H9 (cell line): ENCODE measurements around the gene MTHFD1. TPM values are rescaled to one million over a fixed set of nuclear protein-coding genes. Genes with fewer than 3 reads are reported as not detected.

Experiments
- DNase-seq: peaks from one replicate; pipeline ENCODE4 v3.0.0-alpha.2; 2017
- H2AFZ ChIP-seq: one replicate; pipeline ENCODE4 v1.6.1; 2013; ENCODE audit warnings: mild to moderate bottlenecking, low read length, control low read depth, moderate library complexity
- H2AK5ac ChIP-seq: 2 replicates; pipeline ENCODE4 v1.6.1; 2013; ENCODE audit warnings: low read length, control low read depth, mixed read lengths; ENCODE audit not compliant: insufficient read length
- H2BK120ac ChIP-seq: one replicate; pipeline ENCODE4 v1.6.1; 2013; ENCODE audit warnings: low read depth, mild to moderate bottlenecking, low read length, control low read depth, inconsistent platforms; ENCODE audit not compliant: poor library complexity, severe bottlenecking
- H2BK12ac ChIP-seq: 2 replicates; pipeline ENCODE4 v1.6.1; 2013; ENCODE audit warnings: low read length, control low read depth, mixed read lengths, low read depth; ENCODE audit not compliant: insufficient read length
- H2BK15ac ChIP-seq: 2 replicates; pipeline ENCODE4 v1.6.1; 2013; ENCODE audit warnings: low read depth, low read length, control low read depth
- H2BK20ac ChIP-seq: one replicate; pipeline ENCODE4 v1.6.1; 2013; ENCODE audit warnings: low read depth, mild to moderate bottlenecking, low read length, control low read depth, inconsistent platforms; ENCODE audit not compliant: poor library complexity, severe bottlenecking
- H2BK5ac ChIP-seq: 2 replicates; pipeline ENCODE4 v1.6.1; 2013; ENCODE audit warnings: low read length, control low read depth, mixed read lengths; ENCODE audit not compliant: insufficient read length
- H3K14ac ChIP-seq: 2 replicates; pipeline ENCODE4 v1.6.1; 2013; ENCODE audit warnings: low read length, control low read depth; ENCODE audit not compliant: insufficient read depth
- H3K18ac ChIP-seq: 2 replicates; pipeline ENCODE4 v1.6.1; 2013; ENCODE audit warnings: low read depth, mild to moderate bottlenecking, mixed read lengths, low read length, control low read depth; ENCODE audit not compliant: insufficient read length
- H3K23ac ChIP-seq: 2 replicates; pipeline ENCODE4 v1.6.1; 2013; ENCODE audit warnings: low read length, control low read depth, mixed read lengths, low read depth; ENCODE audit not compliant: insufficient read length
- H3K23me2 ChIP-seq: 2 replicates; pipeline ENCODE4 v1.6.1; 2013; ENCODE audit warnings: low read depth, mild to moderate bottlenecking, mixed read lengths, low read length, control low read depth; ENCODE audit not compliant: insufficient read length, poor library complexity, severe bottlenecking
- H3K27ac ChIP-seq: 2 replicates; pipeline ENCODE4 v1.5.1; 2013; ENCODE audit warnings: low read length, control low read depth, mixed read lengths, low read depth; ENCODE audit not compliant: insufficient read length
- H3K27me3 ChIP-seq: 2 replicates; pipeline ENCODE4 v1.6.1; 2013; ENCODE audit warnings: low read length, control low read depth, inconsistent platforms; ENCODE audit not compliant: insufficient read depth
- H3K4ac ChIP-seq: 2 replicates; pipeline ENCODE4 v1.6.1; 2013; ENCODE audit warnings: low read depth, mild to moderate bottlenecking, control low read depth, inconsistent platforms, low read length, moderate library complexity
- H3K4me1 ChIP-seq: 2 replicates; pipeline ENCODE4 v1.6.1; 2013; ENCODE audit warnings: low read length, control low read depth, inconsistent platforms; ENCODE audit not compliant: insufficient read depth
- H3K4me2 ChIP-seq: 2 replicates; pipeline ENCODE4 v1.6.1; 2013; ENCODE audit warnings: low read length, control low read depth, mixed read lengths; ENCODE audit not compliant: insufficient read length, insufficient read depth
- H3K56ac ChIP-seq: 2 replicates; pipeline ENCODE4 v1.6.1; 2013; ENCODE audit warnings: low read depth, mild to moderate bottlenecking, mixed read lengths, low read length, control low read depth; ENCODE audit not compliant: insufficient read length
- H3K79me1 ChIP-seq: 2 replicates; pipeline ENCODE4 v1.6.1; 2013; ENCODE audit warnings: low read depth, mild to moderate bottlenecking, moderate library complexity, low read length, control low read depth, inconsistent platforms; ENCODE audit not compliant: insufficient read depth, poor library complexity, severe bottlenecking
- H3K79me2 ChIP-seq: 2 replicates; pipeline ENCODE4 v1.6.1; 2013; ENCODE audit warnings: low read length, control low read depth, inconsistent platforms; ENCODE audit not compliant: insufficient read depth
- H3K9ac ChIP-seq: 2 replicates; pipeline ENCODE4 v1.6.1; 2013; ENCODE audit warnings: low read length, control low read depth, mixed read lengths; ENCODE audit not compliant: insufficient read length; ENCODE audit errors: extremely low read depth
- H3K9me3 ChIP-seq: one replicate; pipeline ENCODE4 v1.6.1; 2013; ENCODE audit warnings: low read depth, low read length, inconsistent platforms; ENCODE audit not compliant: control insufficient read depth
- H3T11ph ChIP-seq: one replicate; pipeline ENCODE4 v1.6.1; 2013; ENCODE audit warnings: mild to moderate bottlenecking, low read length, control low read depth, inconsistent platforms
- H4K20me1 ChIP-seq: one replicate; pipeline ENCODE4 v1.6.1; 2013; ENCODE audit not compliant: control insufficient read depth, insufficient read length, insufficient read depth
- H4K5ac ChIP-seq: 2 replicates; pipeline ENCODE4 v1.6.1; 2013; ENCODE audit warnings: low read depth, mild to moderate bottlenecking, mixed read lengths, low read length, control low read depth; ENCODE audit not compliant: insufficient read length
- H4K8ac ChIP-seq: replicated peaks from 2 replicates; pipeline ENCODE4 v1.6.1; 2013; ENCODE audit warnings: low read length, control low read depth, mixed read lengths, low read depth; ENCODE audit not compliant: insufficient read length
- H4K91ac ChIP-seq: 2 replicates; pipeline ENCODE4 v1.6.1; 2013; ENCODE audit warnings: low read depth, mild to moderate bottlenecking, moderate library complexity, mixed read lengths, low read length, control low read depth; ENCODE audit not compliant: insufficient read length
- H3K27ac Mint-ChIP-seq, 3 experiments: 2 replicates in 2 of 3; 3 replicates in 1 of 3; pipeline ENCODE4 v1.8.0; 2020 to 2021; ENCODE audit warnings: mixed read lengths in 3 of 3, mild to moderate bottlenecking in 1 of 3, moderate library complexity in 1 of 3
- H3K27me3 Mint-ChIP-seq: 2 replicates; pipeline ENCODE4 v1.8.0; 2021; ENCODE audit warnings: low read depth, mild to moderate bottlenecking, moderate library complexity, mixed read lengths
- H3K36me3 Mint-ChIP-seq, 3 experiments: 2 replicates in 2 of 3; 3 replicates in 1 of 3; pipeline ENCODE4 v1.8.0; 2020 to 2021; ENCODE audit warnings: low read depth in 3 of 3, mixed read lengths in 3 of 3; ENCODE audit not compliant: insufficient read depth in 1 of 3
- H3K4me1 Mint-ChIP-seq, 2 experiments: 2 replicates each; pipeline ENCODE4 v1.8.0; 2020; ENCODE audit warnings: mixed read lengths in 2 of 2
- H3K4me3 Mint-ChIP-seq, 2 experiments: 2 replicates in 1 of 2; 3 replicates in 1 of 2; pipeline ENCODE4 v1.8.0; 2020 to 2021; ENCODE audit warnings: mild to moderate bottlenecking in 2 of 2, mixed read lengths in 2 of 2, moderate library complexity in 1 of 2
- H3K9me3 Mint-ChIP-seq, 2 experiments: 2 replicates in 1 of 2; 3 replicates in 1 of 2; pipeline ENCODE4 v1.8.0; 2020; ENCODE audit warnings: mild to moderate bottlenecking in 2 of 2, mixed read lengths in 2 of 2, moderate library complexity in 1 of 2
- CTCF ChIP-seq: fragments of 200-600 bp; sonication (generic); conservative IDR thresholded peaks from 3 replicates; pipeline ENCODE4 v1.8.0; 2021; ENCODE audit warnings: antibody characterized with exemption, mild to moderate bottlenecking
- WGBS: extraction: QIAGEN DNeasy Blood & Tissue Kit; methylation state at CpG from one replicate; pipeline ENCODE4 v1.1.7; 2013; ENCODE audit warnings: missing lambda C conversion rate, low lambda C conversion rate, mixed read lengths; ENCODE audit not compliant: insufficient read length; ENCODE audit errors: extremely low coverage; 5-methylcytosine and 5-hydroxymethylcytosine counted together
- total RNA-seq: library from RNA; stranded (reverse); gene quantifications from 2 replicates; pipeline ENCODE4 v1.2.1, GENCODE V29; 2021

The MTHFD1 gene
- total RNA-seq, 1 experiment from 2014 or later: 203 TPM

DNA sequence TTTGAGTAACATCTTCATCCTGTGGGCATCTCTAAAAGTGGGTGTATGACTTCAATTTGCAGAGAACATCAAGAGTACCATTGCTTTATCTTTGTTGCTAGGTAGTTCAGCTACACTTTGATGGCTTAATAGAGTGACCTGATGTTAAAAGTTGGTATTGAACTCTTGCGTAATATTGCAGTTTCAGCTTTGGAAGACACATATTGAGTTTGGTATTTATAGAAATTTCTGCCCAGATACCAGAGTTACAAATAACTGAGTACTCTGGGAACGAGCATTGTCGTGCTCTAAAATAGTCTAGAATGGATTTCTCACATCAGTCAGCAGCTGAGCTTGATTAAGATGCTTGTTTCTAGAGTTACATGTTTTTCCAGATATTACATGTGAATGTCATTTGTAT is 52.3 kb downstream of the MTHFD1 start:
- Histone ChIP-seq H2BK15ac (no peak overlapping the region), H4K20me1 (no peaks in the 10 kb centered on the region), H3K18ac (no peak overlapping the region), H4K91ac (no peak overlapping the region), H3K4me1 (no peaks in the 10 kb centered on the region), H2BK12ac (no peak overlapping the region), H3T11ph (no peak overlapping the region), H3K9ac (no peak overlapping the region), H3K27ac (no peak overlapping the region), H3K56ac (no peak overlapping the region), H3K27me3 (no peaks in the 10 kb centered on the region), H3K14ac (no peak overlapping the region), H3K79me1 (no peaks in the 10 kb centered on the region), H2AFZ (no peak overlapping the region), H3K23me2 (no peaks in the 10 kb centered on the region), H3K23ac (no peak overlapping the region), H4K8ac (no peak overlapping the region), H2BK20ac (no peak overlapping the region), H3K4me2 (no peak overlapping the region), H2BK5ac (no peak overlapping the region), H4K5ac (no peak overlapping the region), H2BK120ac (no peak overlapping the region), H2AK5ac (no peak overlapping the region), H3K79me2 (no peaks in the 10 kb centered on the region), H3K4ac (no peak overlapping the region), H3K9me3 (no peaks in the 10 kb centered on the region)
- Mint-ChIP-seq H3K4me3 (no peak overlapping the region), H3K27me3 (no peaks in the 10 kb centered on the region), H3K36me3 (peaks cover 36 to 93% (median 72%) of the 10 kb centered on the region in 3 experiments), H3K27ac (no peak overlapping the region), H3K4me1 (no peaks in the 10 kb centered on the region), H3K9me3 (no peaks in the 10 kb centered on the region)
- WGBS: no CpG with 5 or more reads among the region's 3 CpGs
- TF ChIP-seq CTCF: no peak
- DNase-seq: no peak
